HG03521 (cell line): ENCODE data around the gene C19orf73.

Experiments used
- ATAC-seq: cut with Tn5 transposase; IDR thresholded peaks from one replicate; pipeline ENCODE4 v1.9.1; 2021; ENCODE audit warnings: mild to moderate bottlenecking, moderate library complexity; ENCODE audit not compliant: unreplicated experiment

C19orf73 gene, protein sequence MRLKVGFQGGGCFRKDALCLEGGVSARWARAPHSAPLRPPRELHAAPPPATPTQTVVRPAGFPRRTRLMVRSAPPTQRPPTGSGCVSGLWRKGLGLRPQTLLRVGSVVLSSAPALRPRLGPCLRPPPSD

DNA sequence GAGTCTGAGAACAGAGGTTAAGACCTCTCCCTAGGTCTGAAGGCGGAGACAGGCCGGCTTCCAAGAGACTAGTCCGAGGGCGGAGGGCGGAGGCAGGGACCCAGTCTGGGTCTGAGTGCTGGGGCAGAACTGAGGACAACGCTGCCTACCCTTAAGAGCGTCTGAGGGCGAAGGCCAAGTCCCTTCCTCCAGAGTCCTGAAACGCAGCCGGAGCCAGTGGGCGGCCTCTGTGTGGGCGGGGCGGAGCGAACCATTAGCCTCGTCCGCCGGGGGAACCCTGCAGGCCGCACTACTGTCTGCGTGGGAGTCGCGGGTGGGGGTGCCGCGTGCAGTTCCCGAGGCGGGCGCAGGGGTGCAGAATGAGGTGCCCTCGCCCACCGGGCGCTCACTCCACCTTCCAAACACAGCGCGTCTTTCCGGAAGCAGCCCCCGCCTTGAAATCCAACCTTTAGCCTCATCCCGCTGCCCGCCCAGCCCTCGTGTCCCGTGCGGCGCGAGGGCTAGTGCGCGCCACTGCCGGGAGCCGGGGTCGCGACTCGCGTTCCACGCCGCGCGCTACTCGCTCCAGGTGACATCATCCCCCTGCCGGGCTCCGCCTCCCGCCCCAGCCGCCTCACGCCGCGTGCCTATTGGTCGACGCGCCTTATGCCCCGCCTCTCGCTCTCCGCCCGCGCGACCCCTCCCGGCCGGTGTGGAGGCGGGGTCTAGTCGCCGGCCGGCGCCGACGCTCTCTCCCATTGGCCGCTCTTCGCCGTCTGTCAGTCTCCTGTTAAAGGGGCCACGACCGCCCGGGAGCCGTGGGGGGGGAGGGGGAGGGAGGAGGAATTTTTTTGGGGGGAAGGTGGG lies at the start of gene C19orf73:
Gene C19orf73, minus strand, starts transcription at position 579 of the 846 bp plus-strand sequence. Its CDS starts 121 bp downstream, at position 458.
- peak; percentile 81 for ATAC-seq

DNA sequence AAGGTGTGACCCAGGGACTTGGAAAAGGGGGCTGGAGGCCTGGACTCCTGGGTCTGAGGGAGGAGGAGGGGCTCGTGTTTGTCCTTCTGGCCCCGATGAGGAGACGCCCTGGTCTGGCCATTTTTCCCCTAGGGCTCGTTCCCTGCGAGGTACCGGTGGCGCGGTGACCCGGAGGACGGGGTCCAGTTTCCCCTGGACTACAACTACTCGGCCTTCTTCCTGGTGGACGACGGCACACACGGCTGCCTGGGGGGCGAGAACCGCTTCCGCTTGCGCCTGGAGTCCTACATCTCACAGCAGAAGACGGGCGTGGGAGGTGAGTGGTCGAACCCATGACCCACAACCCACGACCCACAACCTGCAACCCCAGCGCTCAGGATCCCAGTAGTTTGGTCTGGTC lies 49.5 kb upstream of the C19orf73 start:
- ATAC-seq = no peak

DNA sequence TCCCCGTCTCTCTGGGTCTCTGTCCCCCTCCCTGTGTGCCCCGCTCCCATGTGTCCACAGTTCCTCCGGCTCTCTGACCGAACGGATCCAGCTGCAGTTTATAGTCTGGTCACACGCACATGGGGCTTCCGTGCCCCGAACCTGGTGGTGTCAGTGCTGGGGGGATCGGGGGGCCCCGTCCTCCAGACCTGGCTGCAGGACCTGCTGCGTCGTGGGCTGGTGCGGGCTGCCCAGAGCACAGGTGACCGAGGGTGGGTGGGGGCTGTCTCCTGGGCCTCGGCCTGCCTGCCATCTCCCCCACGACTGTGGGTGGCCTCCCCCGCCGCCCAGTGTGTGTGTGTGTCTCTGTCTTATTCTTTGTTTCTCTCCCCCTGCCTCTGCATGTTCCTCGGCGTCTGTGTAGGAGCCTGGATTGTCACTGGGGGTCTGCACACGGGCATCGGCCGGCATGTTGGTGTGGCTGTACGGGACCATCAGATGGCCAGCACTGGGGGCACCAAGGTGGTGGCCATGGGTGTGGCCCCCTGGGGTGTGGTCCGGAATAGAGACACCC lies 49.0 kb upstream of the C19orf73 start:
- no peak for ATAC-seq

GRCh38 chr19:49165865-49166301 lies 46.9 kb upstream of the C19orf73 start:
- ATAC-seq = no peak

GRCh38 chr19:49165111-49165750 lies 46.3 kb upstream of the C19orf73 start:
- ATAC-seq = no peak

DNA sequence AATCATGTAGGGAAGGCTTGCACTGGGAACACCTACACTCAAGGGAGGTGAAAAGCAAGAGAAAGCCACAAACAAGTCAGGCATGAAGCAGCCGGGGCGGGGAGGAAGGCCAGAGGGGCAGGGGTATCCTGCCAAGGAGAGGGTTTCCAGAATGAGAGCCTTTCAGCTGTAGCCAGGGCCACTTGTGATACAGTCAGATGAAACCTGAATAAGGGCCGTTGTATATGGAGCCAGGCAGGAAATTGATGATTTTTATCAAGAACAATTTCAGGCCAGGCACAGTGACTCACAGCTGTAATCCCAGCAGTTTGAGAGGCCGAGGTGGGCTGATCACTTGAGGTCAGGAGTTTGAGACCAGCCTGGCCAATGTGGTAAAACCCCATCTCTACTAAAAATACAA lies 43.0 kb upstream of the C19orf73 start:
- no peak for ATAC-seq

- no peak for ATAC-seq
These were observed 41.7 kb upstream of the C19orf73 start for GRCh38 chr19:49160450-49161189.

DNA sequence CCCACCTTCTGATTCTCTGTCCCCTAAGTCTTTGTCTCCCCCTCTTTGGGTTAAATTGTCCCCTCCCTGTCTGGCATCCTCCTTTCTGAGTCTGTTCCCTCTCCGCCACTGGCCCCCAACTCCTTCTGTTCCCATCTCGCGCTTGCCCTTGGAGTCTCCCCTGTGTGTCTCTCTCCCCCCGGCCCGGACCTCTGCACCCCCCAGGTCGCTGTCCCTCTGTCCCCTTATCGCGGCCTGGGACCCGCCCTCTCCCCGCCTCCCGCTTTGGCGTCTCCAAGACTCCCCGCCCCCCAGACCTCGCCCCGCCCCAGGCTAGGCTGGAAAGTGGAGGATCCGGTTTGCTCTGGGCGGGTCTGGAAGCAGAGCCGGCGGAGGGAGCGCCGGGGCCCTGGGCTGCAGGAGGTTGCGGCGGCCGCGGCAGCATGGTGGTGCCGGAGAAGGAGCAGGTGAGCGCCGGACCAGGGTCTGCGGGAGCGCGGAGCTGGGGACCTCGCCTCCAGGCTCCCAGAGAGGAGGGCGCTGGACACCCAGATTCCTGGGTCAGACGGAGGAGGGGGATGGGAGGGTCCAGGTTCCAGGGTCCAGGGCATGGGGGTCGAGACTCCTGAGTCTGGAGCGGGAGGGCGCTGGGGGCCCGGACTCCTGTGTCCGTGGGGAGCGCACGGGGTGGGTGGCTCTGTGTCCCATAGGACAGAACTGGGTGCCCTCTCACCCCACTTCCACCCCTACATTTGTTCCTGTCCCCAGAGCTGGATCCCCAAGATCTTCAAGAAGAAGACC lies 38.7 kb upstream of the C19orf73 start, which contains the start of gene TRPM4:
Gene TRPM4, plus strand, starts transcription at position 348 of the 780 bp plus-strand sequence. Its CDS starts 75 bp downstream, at position 423.
- no peak for ATAC-seq

- ATAC-seq = no peak
These were observed 36.9 kb upstream of the C19orf73 start for GRCh38 chr19:49155820-49156346.

GRCh38 chr19:49155005-49155819 lies 36.3 kb upstream of the C19orf73 start, which contains the start of gene HRC:
HRC (minus strand) TSS chr19:49155396; CDS start chr19:49155237, 159 bp downstream.
- no peak for ATAC-seq

GRCh38 chr19:49154279-49154678 lies 35.3 kb upstream of the C19orf73 start:
- ATAC-seq = no peak

DNA sequence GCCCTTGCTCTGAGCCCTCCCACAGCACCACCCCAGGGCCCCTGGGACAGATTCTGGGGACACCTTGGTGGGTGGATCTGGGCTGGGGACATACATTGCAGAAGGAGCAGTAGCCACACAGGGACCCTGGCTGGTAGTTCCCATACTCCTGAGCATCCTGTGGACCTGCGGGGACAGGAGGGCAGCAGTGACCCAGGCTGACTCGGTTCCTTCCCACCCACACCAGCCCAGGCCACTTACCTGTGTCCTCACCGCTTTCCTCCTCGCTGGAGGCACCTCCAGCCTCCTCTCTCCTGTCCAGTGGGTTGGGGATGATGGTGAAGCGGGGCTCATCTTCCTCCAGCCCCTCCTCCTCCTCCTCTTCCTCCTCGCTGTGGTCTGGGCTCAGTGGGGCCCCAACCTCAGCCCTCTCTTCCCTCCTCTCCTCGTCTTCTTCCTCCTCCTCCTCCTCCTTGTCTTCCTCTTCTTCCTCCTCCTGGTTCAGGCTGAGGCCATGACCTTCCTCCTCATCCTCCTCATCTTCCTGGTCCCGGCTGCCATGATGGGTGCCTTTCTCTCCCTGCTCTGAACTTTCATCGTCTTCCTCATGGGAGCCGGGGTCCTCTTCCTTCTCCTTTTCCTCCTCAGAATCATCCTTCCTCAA lies 34.3 kb upstream of the C19orf73 start:
- ATAC-seq = no peak

- ATAC-seq = no peak
These were observed 33.2 kb upstream of the C19orf73 start for GRCh38 chr19:49152119-49152550.

GRCh38 chr19:49151267-49152118 lies 32.5 kb upstream of the C19orf73 start:
- ATAC-seq = no peak

DNA sequence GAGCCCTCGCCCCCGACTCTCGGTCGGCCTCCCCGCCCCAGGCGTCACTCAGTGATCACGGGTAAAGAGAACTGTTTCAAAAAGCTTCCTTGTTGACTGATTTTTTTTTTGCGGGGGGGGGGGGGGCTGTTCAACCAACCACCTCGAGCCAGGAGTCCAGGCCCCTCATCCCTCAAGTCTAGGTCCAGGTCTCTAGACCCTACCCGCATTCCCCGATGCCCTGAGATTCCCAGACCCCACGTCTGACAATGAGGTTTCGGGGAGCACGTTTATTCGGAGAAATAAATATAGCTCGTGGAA lies 32.0 kb upstream of the C19orf73 start:
- no peak for ATAC-seq

- no peak for ATAC-seq
These were observed 31.4 kb upstream of the C19orf73 start for GRCh38 chr19:49150106-49150943.
